Neutrophil (primary cell): Measurements from ENCODE around the gene TFAP2C.
"Not testable (repeated sequence)": the region's sequence is repeated elsewhere in the genome, so short reads cannot be mapped to it uniquely, and the experiment has no call there.

Experiments used
- H3K27ac ChIP-seq: fragments of 200-600 bp; sonication (generic); 2 replicates; pipeline ENCODE4 v1.5.1; 2016; ENCODE audit warnings: mild to moderate bottlenecking, moderate library complexity
- H3K27me3 ChIP-seq: fragments of 200-600 bp; sonication (generic); 2 replicates; pipeline ENCODE4 v1.6.0; 2016; ENCODE audit warnings: mild to moderate bottlenecking
- H3K36me3 ChIP-seq: fragments of 200-600 bp; sonication (generic); 2 replicates; pipeline ENCODE4 v1.5.1; 2017
- H3K4me1 ChIP-seq, 2 experiments: fragments of 200-600 bp in 1 of 2; sonication (generic) in 1 of 2; 1 replicate in 1 of 2; 2 replicates in 1 of 2; pipeline versions ENCODE4 v1.5.1 to v1.6.1; 2013 to 2016; ENCODE audit warnings: low read depth in 1 of 2, low read length in 1 of 2, mild to moderate bottlenecking in 1 of 2, moderate library complexity in 1 of 2; ENCODE audit not compliant: control insufficient read depth in 1 of 2, insufficient read depth in 1 of 2
- H3K4me3 ChIP-seq, 2 experiments: fragments of 200-600 bp in 1 of 2; sonication (generic) in 1 of 2; 1 replicate in 1 of 2; 2 replicates in 1 of 2; pipeline ENCODE4 v1.5.1; 2013 to 2016; ENCODE audit warnings: low read depth in 1 of 2, low read length in 1 of 2, mild to moderate bottlenecking in 1 of 2, moderate library complexity in 1 of 2
- H3K9me3 ChIP-seq: fragments of 200-600 bp; sonication (generic); 2 replicates; pipeline ENCODE4 v1.5.1; 2016
- TF ChIP-seq, protein P1 (sequence below): fragments of 200-600 bp; sonication (generic); IDR thresholded peaks from 2 replicates; pipeline ENCODE4 v1.5.1; 2016; ENCODE audit warnings: antibody characterized with exemption

The TFAP2C gene

DNA sequence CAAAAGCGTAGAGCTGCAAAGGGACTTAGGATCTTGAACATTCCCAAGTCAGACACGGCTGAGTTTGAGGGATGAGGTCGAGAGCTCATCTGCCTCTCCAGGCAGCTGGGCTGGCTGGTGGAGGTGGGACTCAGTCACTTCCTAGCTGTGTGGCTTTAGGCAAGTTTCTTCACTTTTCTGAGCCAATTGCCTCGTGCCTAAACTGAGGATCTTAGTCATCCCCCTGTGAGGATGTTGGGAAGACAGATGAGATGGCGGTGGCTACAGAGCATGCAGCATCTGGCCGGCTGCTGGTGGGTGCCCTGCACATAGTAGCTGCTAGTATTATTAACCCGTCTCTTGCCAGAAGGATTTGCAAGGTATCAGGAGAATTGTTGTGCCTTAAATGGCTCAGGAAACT lies 27.5 kb downstream of the TFAP2C start:
- Histone ChIP-seq H3K9me3 (no peaks in the 10 kb centered on the region), H3K27ac (no peak overlapping the region), H3K4me3 (no peak overlapping the region), H3K36me3 (no peaks in the 10 kb centered on the region), H3K4me1 (no peaks in the 10 kb centered on the region), H3K27me3 (peaks cover 23% of the 10 kb centered on the region)
- TF ChIP-seq, protein P1, sequence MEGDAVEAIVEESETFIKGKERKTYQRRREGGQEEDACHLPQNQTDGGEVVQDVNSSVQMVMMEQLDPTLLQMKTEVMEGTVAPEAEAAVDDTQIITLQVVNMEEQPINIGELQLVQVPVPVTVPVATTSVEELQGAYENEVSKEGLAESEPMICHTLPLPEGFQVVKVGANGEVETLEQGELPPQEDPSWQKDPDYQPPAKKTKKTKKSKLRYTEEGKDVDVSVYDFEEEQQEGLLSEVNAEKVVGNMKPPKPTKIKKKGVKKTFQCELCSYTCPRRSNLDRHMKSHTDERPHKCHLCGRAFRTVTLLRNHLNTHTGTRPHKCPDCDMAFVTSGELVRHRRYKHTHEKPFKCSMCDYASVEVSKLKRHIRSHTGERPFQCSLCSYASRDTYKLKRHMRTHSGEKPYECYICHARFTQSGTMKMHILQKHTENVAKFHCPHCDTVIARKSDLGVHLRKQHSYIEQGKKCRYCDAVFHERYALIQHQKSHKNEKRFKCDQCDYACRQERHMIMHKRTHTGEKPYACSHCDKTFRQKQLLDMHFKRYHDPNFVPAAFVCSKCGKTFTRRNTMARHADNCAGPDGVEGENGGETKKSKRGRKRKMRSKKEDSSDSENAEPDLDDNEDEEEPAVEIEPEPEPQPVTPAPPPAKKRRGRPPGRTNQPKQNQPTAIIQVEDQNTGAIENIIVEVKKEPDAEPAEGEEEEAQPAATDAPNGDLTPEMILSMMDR: no peak

- TF ChIP-seq, protein P1: no peak
- Histone ChIP-seq H3K27me3 (peaks cover 23% of the 10 kb centered on the region), H3K27ac (no peak overlapping the region), H3K9me3 (no peaks in the 10 kb centered on the region), H3K4me1 (no peaks in the 10 kb centered on the region), H3K36me3 (no peaks in the 10 kb centered on the region), H3K4me3 (no peak overlapping the region)
These were observed 28.8 kb downstream of the TFAP2C start for GRCh38 chr20:56657879-56658278.

DNA sequence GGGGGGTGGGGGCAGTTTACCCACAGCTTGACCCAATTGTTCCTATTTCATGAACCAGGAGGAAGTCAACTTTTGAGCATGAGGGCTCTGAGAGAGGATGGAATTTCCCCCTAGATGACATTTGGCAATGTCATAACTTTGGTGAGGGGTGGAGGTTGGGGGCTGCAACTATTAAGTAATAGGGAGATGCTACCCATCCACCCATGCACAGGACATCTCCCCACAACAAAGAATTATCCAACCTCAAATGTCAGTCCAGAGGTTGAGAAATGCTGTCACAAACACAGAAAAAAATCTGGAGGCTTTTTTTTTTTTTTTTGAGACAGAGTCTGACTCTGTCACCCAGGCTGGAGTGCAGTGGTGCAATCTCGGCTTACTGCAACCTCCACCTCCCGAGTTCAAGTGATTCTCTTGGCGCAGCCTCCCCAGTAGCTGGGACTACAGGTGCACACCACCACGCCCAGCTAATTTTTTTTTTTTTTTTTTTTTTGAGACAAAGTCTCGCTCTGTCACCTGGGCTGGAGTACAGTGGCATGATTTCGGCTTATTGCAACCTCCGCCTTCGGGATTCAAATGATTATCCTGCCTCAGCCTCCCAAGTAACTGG lies 29.3 kb downstream of the TFAP2C start:
- not testable (repeated sequence) for H3K36me3 ChIP-seq, H3K4me1 ChIP-seq

DNA sequence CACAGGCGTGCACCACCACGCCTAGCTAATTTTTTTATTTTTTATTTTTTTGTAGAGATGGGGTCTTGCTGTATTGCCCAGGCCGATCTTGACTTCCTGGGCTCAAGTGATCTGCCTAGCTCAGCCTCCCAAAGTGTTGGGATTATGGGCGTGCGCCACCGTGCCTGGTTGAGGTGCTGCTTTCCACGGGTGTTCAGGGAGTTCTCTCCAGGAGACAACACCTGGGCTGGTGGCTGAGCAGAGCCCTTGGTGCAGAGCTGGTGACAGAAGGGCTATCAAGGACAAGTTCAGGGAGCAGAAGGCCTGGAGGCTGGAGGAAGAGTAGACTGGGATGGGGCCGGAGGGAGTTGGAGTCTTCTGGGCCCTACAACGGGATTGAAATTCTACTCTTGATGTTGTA lies 34.6 kb downstream of the TFAP2C start:
- TF ChIP-seq, protein P1: no peak
- H3K27ac ChIP-seq: no peak overlapping the region

More for the DNA sequence above, 29.3 kb downstream of the TFAP2C start:
- H3K4me3 ChIP-seq, H3K27ac ChIP-seq, H3K9me3 ChIP-seq: not testable (repeated sequence)
- peaks cover 23% of the 10 kb centered on the region for H3K27me3 ChIP-seq

DNA sequence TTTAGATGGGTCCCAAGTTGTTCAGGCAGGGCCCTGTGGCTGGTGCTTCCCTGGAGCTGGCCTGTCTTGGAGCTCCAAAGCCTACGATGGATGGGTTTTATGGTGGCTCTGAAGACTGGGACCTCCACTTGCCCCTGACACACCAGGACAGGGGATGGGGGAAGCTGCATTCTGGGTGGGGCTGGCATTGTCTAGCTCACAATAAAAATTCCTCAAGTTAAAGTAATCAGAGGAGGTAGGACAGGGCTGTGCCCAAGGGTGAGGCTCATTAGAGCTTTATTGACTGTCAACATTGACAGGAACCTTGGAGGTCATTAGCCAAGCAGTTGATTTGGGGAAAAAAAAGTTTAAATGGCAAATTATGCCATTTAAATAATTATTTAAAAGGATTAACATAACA lies 35.7 kb downstream of the TFAP2C start:
- no peaks in the 10 kb centered on the region for H3K9me3 ChIP-seq
- no peaks in the 10 kb centered on the region for H3K4me1 ChIP-seq
- no peaks in the 10 kb centered on the region for H3K27me3 ChIP-seq
- H3K27ac ChIP-seq: no peak overlapping the region
- no peaks in the 10 kb centered on the region for H3K36me3 ChIP-seq
- H3K4me3 ChIP-seq: no peak overlapping the region
- TF ChIP-seq, protein P1: no peak

More for the DNA sequence above, 34.6 kb downstream of the TFAP2C start:
- no peaks in the 10 kb centered on the region for H3K4me1 ChIP-seq
- H3K4me3 ChIP-seq: no peak overlapping the region
- no peaks in the 10 kb centered on the region for H3K27me3 ChIP-seq
- no peaks in the 10 kb centered on the region for H3K36me3 ChIP-seq
- no peaks in the 10 kb centered on the region for H3K9me3 ChIP-seq

DNA sequence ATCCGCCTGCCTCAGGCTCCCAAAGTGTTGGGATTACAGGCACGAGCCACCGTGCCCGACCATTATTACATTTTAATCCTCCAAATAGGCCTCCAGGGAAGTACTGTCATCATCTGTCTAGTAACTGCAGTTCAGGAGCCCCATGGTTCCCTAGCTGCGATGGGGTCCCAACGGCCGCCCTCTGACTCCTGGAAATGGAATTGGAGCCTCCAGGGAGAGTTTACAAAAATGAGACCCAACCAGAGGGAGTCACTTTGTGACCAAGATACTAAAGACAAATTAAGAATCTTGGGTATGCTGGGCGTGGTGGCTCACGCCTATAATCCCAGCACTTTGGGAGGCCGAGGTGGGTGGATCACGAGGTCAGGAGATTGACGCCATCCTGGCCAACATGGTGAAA lies 36.7 kb downstream of the TFAP2C start:
- TF ChIP-seq, protein P1: no peak
- Histone ChIP-seq H3K4me3 (no peak overlapping the region), H3K4me1 (no peaks in the 10 kb centered on the region), H3K9me3 (no peaks in the 10 kb centered on the region), H3K27ac (no peak overlapping the region), H3K27me3 (no peaks in the 10 kb centered on the region), H3K36me3 (no peaks in the 10 kb centered on the region)
